BLaER1 (cell line): ENCODE data around the gene TMED7.

Experiments
- H3K27ac ChIP-seq: shearing (Covaris generic); formaldehyde crosslinking; 2 replicates; pipeline ENCODE4 v1.8.1; 2022
- H3K27me3 ChIP-seq: shearing (Covaris generic); formaldehyde crosslinking; 2 replicates; pipeline ENCODE4 v1.8.1; 2022
- H3K36me3 ChIP-seq: shearing (Covaris generic); formaldehyde crosslinking; 2 replicates; pipeline ENCODE4 v1.8.1; 2022
- H3K4me1 ChIP-seq: shearing (Covaris generic); formaldehyde crosslinking; 2 replicates; pipeline ENCODE4 v1.8.1; 2022
- H3K4me2 ChIP-seq: shearing (Covaris generic); formaldehyde crosslinking; 2 replicates; pipeline ENCODE4 v1.8.1; 2022
- H3K4me3 ChIP-seq: shearing (Covaris generic); formaldehyde crosslinking; 2 replicates; pipeline ENCODE4 v1.8.1; 2022
- H3K9ac ChIP-seq: shearing (Covaris generic); formaldehyde crosslinking; 2 replicates; pipeline ENCODE4 v1.8.1; 2022
- H3K9me3 ChIP-seq: shearing (Covaris generic); formaldehyde crosslinking; 2 replicates; pipeline ENCODE4 v1.8.1; 2022
- H4K20me1 ChIP-seq: shearing (Covaris generic); formaldehyde crosslinking; 2 replicates; pipeline ENCODE4 v1.8.1; 2022
- Cebpa-rat ChIP-seq: shearing (Covaris generic); IDR thresholded peaks from 2 replicates; pipeline ENCODE4 v1.8.1; 2022

The TMED7 gene

DNA sequence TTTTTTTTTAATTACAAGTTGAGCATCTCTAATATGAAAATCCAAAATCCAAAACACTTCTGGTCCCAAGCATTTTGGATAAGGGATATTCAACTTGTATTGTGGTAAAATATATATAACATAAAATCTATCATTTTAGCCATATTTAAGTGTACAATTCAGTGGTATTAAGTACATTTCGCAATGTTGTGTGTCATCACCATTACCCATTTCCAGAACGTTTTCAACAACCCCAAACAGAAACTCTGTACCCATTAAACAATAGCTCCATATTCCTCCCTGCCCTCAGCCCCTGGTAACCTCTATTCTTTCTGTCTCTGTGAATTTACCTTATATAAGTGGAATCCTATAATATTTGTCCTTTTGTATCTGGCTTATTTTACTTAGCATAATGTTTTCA, 48.5 kb downstream of the TMED7 start:
- Histone ChIP-seq H3K9me3 (no peaks in the 10 kb centered on the region), H3K36me3 (no peaks in the 10 kb centered on the region), H3K4me1 (0 out of 2 replicates have a peak, but pooled peaks cover 7% of the 10 kb centered on the region), H3K27me3 (no peaks in the 10 kb centered on the region), H3K4me2 (no peak overlapping the region), H4K20me1 (no peaks in the 10 kb centered on the region), H3K27ac (no peak overlapping the region), H3K4me3 (no peak overlapping the region), H3K9ac (no peak overlapping the region)
- no peak for TF ChIP-seq Cebpa-rat

DNA sequence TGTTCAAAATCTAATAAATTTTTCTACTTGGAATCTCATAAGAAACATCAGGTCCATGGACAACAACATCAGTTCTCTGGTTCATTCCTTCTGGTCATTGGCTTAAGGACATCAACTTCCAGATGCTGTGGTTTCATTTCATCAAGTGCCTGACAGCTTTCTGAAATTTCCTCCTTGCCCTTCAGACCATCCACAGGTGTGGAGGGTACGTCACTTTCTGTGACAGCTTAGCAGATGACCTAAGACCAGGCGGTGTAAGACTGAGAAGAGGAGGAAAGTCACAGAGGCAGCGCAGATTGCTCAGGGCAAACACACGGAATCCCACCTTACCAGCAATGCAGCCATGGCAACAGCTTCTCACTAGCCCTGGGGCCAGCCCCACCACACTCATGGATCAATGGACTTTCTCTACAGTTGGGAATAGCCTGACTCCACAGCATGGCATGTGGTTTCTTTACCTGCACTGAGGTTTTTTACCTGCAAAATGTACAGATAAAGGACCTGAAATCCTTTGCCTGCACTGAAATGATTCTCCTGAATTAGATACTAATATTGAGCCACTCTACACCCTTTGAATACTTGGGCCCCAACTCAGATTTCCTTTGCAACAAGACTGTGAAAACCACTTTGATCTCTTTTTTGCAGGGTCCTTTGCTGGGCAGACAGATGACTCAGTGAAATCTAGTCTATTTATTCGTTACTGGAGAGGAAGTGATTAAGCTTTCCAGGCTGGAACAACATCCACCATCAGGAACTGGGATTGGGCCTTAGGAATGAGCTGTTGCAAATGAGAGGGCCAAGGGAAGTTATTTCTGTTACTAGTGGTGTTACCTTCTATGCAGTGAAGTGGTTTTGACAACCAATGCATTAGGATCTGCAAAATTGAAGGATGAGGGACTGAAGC, 50.4 kb downstream of the TMED7 start:
- no peak overlapping the region for H3K9ac ChIP-seq
- no peaks in the 10 kb centered on the region for H4K20me1 ChIP-seq
- no peaks in the 10 kb centered on the region for H3K27me3 ChIP-seq
- no peaks in the 10 kb centered on the region for H3K36me3 ChIP-seq
- H3K4me1 ChIP-seq, result 0 out of 2 replicates have a peak, but pooled peaks cover 7% of the 10 kb centered on the region
- H3K4me3 ChIP-seq, result no peak overlapping the region
- H3K27ac ChIP-seq, result no peak overlapping the region
- H3K4me2 ChIP-seq, result no peak overlapping the region
- no peak for TF ChIP-seq Cebpa-rat
- H3K9me3 ChIP-seq, result no peaks in the 10 kb centered on the region

DNA sequence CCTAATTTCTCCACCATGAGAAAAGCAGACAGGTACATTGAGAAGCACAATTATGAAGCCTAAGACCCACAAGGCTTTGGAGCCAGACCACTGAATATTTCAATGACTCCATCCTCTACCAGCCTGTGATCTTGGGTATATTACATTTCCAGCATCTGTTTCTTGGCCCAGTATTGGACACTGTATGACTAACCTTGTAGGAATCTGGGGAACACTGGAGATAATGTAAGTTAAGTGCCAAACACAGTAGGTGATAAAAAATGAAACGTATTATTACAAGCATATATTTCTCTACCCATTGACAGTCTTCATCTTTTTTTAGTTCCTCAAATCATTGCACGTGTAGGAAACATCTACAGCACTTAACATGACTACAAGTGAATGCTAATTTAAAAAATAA, 52.7 kb downstream of the TMED7 start:
- Histone ChIP-seq H4K20me1 (no peaks in the 10 kb centered on the region), H3K27me3 (no peaks in the 10 kb centered on the region), H3K36me3 (no peaks in the 10 kb centered on the region), H3K4me1 (no peaks in the 10 kb centered on the region), H3K9me3 (no peaks in the 10 kb centered on the region), H3K4me2 (no peak overlapping the region), H3K9ac (no peak overlapping the region), H3K27ac (no peak overlapping the region), H3K4me3 (no peak overlapping the region)
- TF ChIP-seq Cebpa-rat, result no peak

DNA sequence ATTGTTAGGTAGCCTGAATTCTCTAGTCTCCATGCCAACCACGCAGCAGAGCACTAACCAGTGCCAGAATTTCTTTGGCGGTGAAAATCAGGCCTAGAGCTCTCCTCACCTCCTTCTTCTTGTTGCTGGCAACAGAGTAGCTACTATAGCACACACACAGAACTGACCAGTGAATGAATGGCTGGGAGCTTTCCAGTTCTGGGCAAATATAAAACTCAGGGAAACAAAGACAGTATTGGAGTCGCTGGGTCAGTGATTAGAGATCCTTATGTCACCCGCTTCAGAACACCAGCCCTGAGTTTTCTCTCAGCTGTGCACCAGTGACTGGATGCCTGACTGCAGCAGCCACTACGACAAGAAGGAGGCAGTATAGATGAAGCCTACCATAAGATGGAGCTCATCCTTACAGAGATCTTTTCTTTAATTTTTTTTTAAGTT, 54.4 kb downstream of the TMED7 start:
- Histone ChIP-seq H3K36me3 (no peaks in the 10 kb centered on the region), H3K4me1 (no peaks in the 10 kb centered on the region), H3K9me3 (no peaks in the 10 kb centered on the region), H3K27me3 (no peaks in the 10 kb centered on the region), H3K9ac (no peak overlapping the region), H3K4me2 (no peak overlapping the region), H3K27ac (no peak overlapping the region), H3K4me3 (no peak overlapping the region), H4K20me1 (no peaks in the 10 kb centered on the region)
- no peak for TF ChIP-seq Cebpa-rat

DNA sequence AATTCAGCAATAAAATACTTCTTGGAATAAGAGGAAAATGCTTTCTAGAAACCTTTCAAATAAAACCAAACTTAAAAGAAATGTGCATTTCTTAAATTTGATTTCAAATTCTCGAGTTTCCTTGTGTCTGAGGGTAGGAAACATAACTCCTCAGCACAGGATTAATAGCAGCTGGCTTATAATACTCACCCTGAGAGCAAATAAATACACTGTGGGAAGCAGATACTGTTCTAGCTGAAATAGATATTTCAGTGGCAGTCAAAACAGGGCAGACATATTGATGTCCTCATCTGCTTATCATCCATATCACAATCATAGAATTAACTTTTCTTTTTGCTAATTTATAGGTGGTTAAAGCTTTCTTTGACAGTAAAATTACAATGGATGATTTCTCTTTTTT, 57.2 kb downstream of the TMED7 start:
- H4K20me1 ChIP-seq, result no peaks in the 10 kb centered on the region
- no peak for TF ChIP-seq Cebpa-rat
- H3K9me3 ChIP-seq, result no peaks in the 10 kb centered on the region
- no peak overlapping the region for H3K27ac ChIP-seq
- no peak overlapping the region for H3K4me3 ChIP-seq
- no peaks in the 10 kb centered on the region for H3K36me3 ChIP-seq
- no peaks in the 10 kb centered on the region for H3K4me1 ChIP-seq
- H3K4me2 ChIP-seq, result no peak overlapping the region
- no peak overlapping the region for H3K9ac ChIP-seq
- no peaks in the 10 kb centered on the region for H3K27me3 ChIP-seq

DNA sequence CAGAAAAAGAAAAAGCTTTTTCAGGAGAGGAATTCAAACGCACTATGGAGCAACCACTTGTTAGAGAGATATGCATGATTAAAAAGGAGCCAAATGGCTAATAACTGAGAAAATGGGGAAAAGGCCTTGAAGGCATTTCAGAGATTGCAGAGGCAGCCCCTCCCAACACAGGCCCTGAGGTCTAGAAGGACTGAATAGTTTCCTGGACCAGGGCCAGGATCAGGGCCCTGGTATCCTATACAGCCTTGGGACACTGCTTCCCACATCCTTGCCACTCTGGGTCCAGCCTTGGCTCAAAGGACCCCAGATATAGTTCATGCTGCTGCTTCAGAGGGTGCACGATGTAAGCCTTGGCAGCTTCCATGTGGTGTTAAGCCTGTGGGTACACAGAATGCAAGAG, 60.6 kb downstream of the TMED7 start:
- Histone ChIP-seq H3K27ac (no peak overlapping the region), H3K4me3 (no peak overlapping the region), H3K27me3 (no peaks in the 10 kb centered on the region), H4K20me1 (no peaks in the 10 kb centered on the region), H3K36me3 (no peaks in the 10 kb centered on the region), H3K9me3 (peaks cover 4% of the 10 kb centered on the region; the same call in 1 of the 2 replicates), H3K9ac (no peak overlapping the region), H3K4me1 (no peaks in the 10 kb centered on the region), H3K4me2 (no peak overlapping the region)
- TF ChIP-seq Cebpa-rat, result no peak
